K562 (cell line): ENCODE results near the gene ZNRF2. TPM values are rescaled to one million over a fixed set of nuclear protein-coding genes. Genes with fewer than 3 reads are reported as not detected.

Source experiments
- ATAC-seq: fragments of 200-7000 bp; cut with Tn5 transposase; 3 replicates; pipeline ENCODE4 v1.9.1; 2020; ENCODE audit warnings: moderate library complexity
- BruUV-seq: library from RNA; stranded (reverse); fragments of 400-500 nt; replicated peaks from 2 replicates; lab custom pipeline; 2021; lab: Mats Ljungman, UMichigan
- CTCF ChIA-PET: fragments of 300-600 bp; formaldehyde crosslinking; extraction: SDS; loops from one replicate; lab custom pipeline; 2021; ENCODE audit warnings: low intra/inter-chr PET ratio; lab: Yijun Ruan, JAX
- POLR2A ChIA-PET: fragments of 300-600, 350-650 bp; sonication (Branson Sonifier 250); formaldehyde crosslinking; extraction: SDS; loops from one replicate; lab custom pipeline; 2021; ENCODE audit warnings: antibody characterized with exemption, inconsistent platforms; lab: Yijun Ruan, JAX
- DNase-seq, 4 experiments: peaks; one replicate each; pipeline versions ENCODE4 v3.0.0 to v3.0.0-alpha.2; 2011 to 2018; ENCODE audit warnings: low spot score in 3 of 4, mixed read lengths in 3 of 4; ENCODE audit errors: extremely low read depth in 1 of 4
- FAIRE-seq: peaks from 2 replicates; lab custom pipeline; 2011; peaks lifted over from hg19 to GRCh38; lab: Jason Lieb, UNC
- H2AFZ ChIP-seq: 2 replicates; pipeline ENCODE4 v1.6.0; 2011; ENCODE audit warnings: low read depth, low read length, control low read depth, inconsistent platforms
- H3K27ac ChIP-seq: fragments of 200-600 bp; 3 replicates; pipeline ENCODE4 v1.8.0; 2011; ENCODE audit warnings: low read depth, mild to moderate bottlenecking, control low read depth, inconsistent platforms, low read length, moderate library complexity, mixed read lengths; ENCODE audit errors: extremely low read depth
- H3K27me3 ChIP-seq, 2 experiments: fragments of 300-600 bp in 1 of 2; 2 replicates in 1 of 2; 3 replicates in 1 of 2; pipeline versions ENCODE4 v1.6.0 to v1.8.0; 2011; ENCODE audit warnings: inconsistent platforms in 2 of 2, low read length in 2 of 2, mild to moderate bottlenecking in 1 of 2, mixed read lengths in 1 of 2, moderate library complexity in 1 of 2; ENCODE audit not compliant: control insufficient read depth in 2 of 2, insufficient read depth in 2 of 2
- H3K36me3 ChIP-seq: fragments of 300-600 bp; 3 replicates; pipeline ENCODE4 v1.8.0; 2011; ENCODE audit warnings: mild to moderate bottlenecking, low read length, inconsistent platforms; ENCODE audit not compliant: control insufficient read depth, insufficient read depth
- H3K4me1 ChIP-seq, 2 experiments: fragments of 200-600 bp in 1 of 2; replicated peaks in 1 of 2; 2 replicates in 1 of 2; 3 replicates in 1 of 2; pipeline versions ENCODE4 v1.5.1 to v1.8.0; 2011; ENCODE audit warnings: inconsistent platforms in 2 of 2, low read length in 2 of 2, mild to moderate bottlenecking in 1 of 2, mixed read lengths in 1 of 2, moderate library complexity in 1 of 2; ENCODE audit not compliant: control insufficient read depth in 2 of 2, insufficient read depth in 2 of 2
- H3K4me2 ChIP-seq: 2 replicates; pipeline ENCODE4 v1.6.1; 2011; ENCODE audit warnings: low read length, control low read depth, inconsistent platforms, mixed read lengths; ENCODE audit not compliant: insufficient read depth
- H3K4me3 ChIP-seq: fragments of 200-600 bp; sonication (generic), shearing (Covaris generic); 2 replicates; pipeline ENCODE4 v1.5.1; 2016; ENCODE audit warnings: control low read depth, inconsistent platforms
- H3K79me2 ChIP-seq: fragments of 200-600 bp; 3 replicates; pipeline ENCODE4 v1.8.0; 2011; ENCODE audit warnings: low read length, inconsistent platforms; ENCODE audit not compliant: control insufficient read depth, insufficient read depth
- H3K9ac ChIP-seq, 2 experiments: 2 replicates each; pipeline versions ENCODE4 v1.6.0 to v1.6.1; 2011; ENCODE audit warnings: low read depth in 2 of 2, low read length in 2 of 2, control low read depth in 1 of 2, inconsistent platforms in 1 of 2, mild to moderate bottlenecking in 1 of 2, mixed read lengths in 1 of 2; ENCODE audit not compliant: insufficient read depth in 1 of 2
- H3K9me1 ChIP-seq: one replicate; pipeline ENCODE4 v1.6.0; 2011; ENCODE audit warnings: inconsistent platforms, mild to moderate bottlenecking, low read length, moderate library complexity; ENCODE audit not compliant: control insufficient read depth, insufficient read depth
- H3K9me3 ChIP-seq: replicated peaks from 2 replicates; pipeline ENCODE4 v1.5.1; 2011; ENCODE audit warnings: low read depth, low read length, inconsistent platforms; ENCODE audit not compliant: control insufficient read depth, insufficient read depth
- H4K20me1 ChIP-seq: replicated peaks from 2 replicates; pipeline ENCODE4 v1.6.1; 2011; ENCODE audit warnings: low read length, inconsistent platforms, mixed read lengths; ENCODE audit not compliant: control insufficient read depth, insufficient read depth
- BRF2 ChIP-seq: IDR thresholded peaks from 3 replicates; pipeline ENCODE4 v1.6.1; 2011; ENCODE audit warnings: borderline replicate concordance, mild to moderate bottlenecking; ENCODE audit not compliant: insufficient read length, insufficient read depth
- HMBOX1 ChIP-seq: sonication (generic); IDR thresholded peaks from 2 replicates; pipeline ENCODE4 v1.6.1; 2016
- NFIC ChIP-seq: fragments of 450-650 bp; IDR thresholded peaks from 2 replicates; pipeline ENCODE4 v1.6.1; 2017; ENCODE audit warnings: mild to moderate bottlenecking, inconsistent platforms
- ZBTB11 ChIP-seq, 3 experiments: fragments of 200-800 bp in 1 of 3; fragments of 250-450 bp in 1 of 3; fragments of 450-650 bp in 1 of 3; sonication (Bioruptor Pico) in 1 of 3; sonication (Bioruptor generic) in 1 of 3; formaldehyde crosslinking in 1 of 3; IDR thresholded peaks; 2 replicates each; pipeline versions ENCODE4 v1.6.1 to v1.8.0; 2016 to 2022; ENCODE audit warnings: mild to moderate bottlenecking in 2 of 3, missing genetic modification characterization in 2 of 3, missing compliant biosample characterization in 1 of 3, moderate library complexity in 1 of 3
- ZBTB34 ChIP-seq: fragments of 250-450 bp; sonication (Bioruptor Pico); IDR thresholded peaks from 2 replicates; pipeline ENCODE4 v1.8.0; 2021; ENCODE audit warnings: mild to moderate bottlenecking, moderate library complexity
- ZNF316 ChIP-seq: fragments of 450-650 bp; IDR thresholded peaks from 2 replicates; pipeline ENCODE4 v1.6.1; 2016
- ZNF77 ChIP-seq: fragments of 250-450 bp; sonication (Bioruptor Pico); IDR thresholded peaks from 2 replicates; pipeline ENCODE4 v1.5.0; 2020
- ZZZ3 ChIP-seq: fragments of 450-650 bp; IDR thresholded peaks from 2 replicates; pipeline ENCODE4 v1.6.1; 2016; ENCODE audit warnings: antibody characterized with exemption, mild to moderate bottlenecking, moderate library complexity
- WGBS: fragments of 100-300 bp; shearing (Covaris generic); methylation state at CpG from one replicate; pipeline ENCODE4 v1.1.6; 2016; ENCODE audit warnings: low coverage, mixed read lengths; ENCODE audit not compliant: insufficient coverage; ENCODE audit errors: missing lambda C conversion rate; 5-methylcytosine and 5-hydroxymethylcytosine counted together
- in situ Hi-C: fragments of 300-500 bp; cut with MboI; formaldehyde crosslinking; loops from 4 replicates; pipeline ENCODE4 v1.15.0; 2018; ENCODE audit warnings: inconsistent platforms, mixed read lengths
- intact Hi-C: fragments of 100-400 bp; cut with micrococcal nuclease; formaldehyde crosslinking; loops from 2 replicates; pipeline ENCODE4 v1.14.2; 2022
- polyA plus RNA-seq, 8 experiments: library from polyadenylated mRNA; depleted of rRNA in 4 of 8; stranded (reverse) in 5 of 8; unstranded in 3 of 8; fragments of >200 nt; fragmentation: Nextera tagmentation in 2 of 8; fragmentation: Illumina TruSeq in 1 of 8; extraction: Ambion mirVana in 2 of 8; extraction: Trizol in 1 of 8; gene quantifications; 2 replicates each; pipeline versions ENCODE4 v1.2.1 to v1.2.3, GENCODE V29; 2011 to 2014; ENCODE audit warnings: inconsistent platforms in 1 of 8, missing spikeins in 1 of 8
- total RNA-seq, 7 experiments: library from RNA; depleted of rRNA in 6 of 7; stranded (reverse); fragments of >200 nt in 6 of 7; fragmentation: Illumina TruSeq in 2 of 7; extraction: Trizol in 2 of 7; gene quantifications; 2 replicates each; pipeline versions ENCODE4 v1.2.1 to v1.2.3, GENCODE V29; 2011 to 2021; ENCODE audit warnings: low replicate concordance in 1 of 7

Gene ZNRF2
- total and polyA plus RNA-seq, 9 of the 15 experiments (the other 6 are each of a cell fraction or from before 2014, with no cell fraction given), result 1.1 to 13.9 (median 5.5) TPM

- intact Hi-C loops (loop anchor here (10.0 kb wide), 1 partner anchor 456 kb away; no protein-coding TSS in a partner anchor), in situ Hi-C loops (loop anchor here (5.0 kb wide), 1 partner anchor 134 kb away; no protein-coding TSS in a partner anchor)
- no peak for FAIRE-seq
- WGBS, result 49% methylated on average over 4 of the region's 4 CpGs
- no peak for DNase-seq
- H4K20me1 ChIP-seq, result no peaks in the 10 kb centered on the region
- no peak for TF ChIP-seq ZBTB11 (CRISPR knock-in tag; IDR thresholded peaks at IDR 0.05)
- no peak for TF ChIP-seq ZZZ3
- no peak for TF ChIP-seq ZNF316
- TF ChIP-seq NFIC, result peak; percentile 45
- 0 out of 2 replicates have a peak, but pooled peaks have one; percentile 6 for TF ChIP-seq HMBOX1
- TF ChIP-seq ZBTB34 (CRISPR knock-in tag), result no peak
- no peak for TF ChIP-seq BRF2
- no peak for TF ChIP-seq ZNF77
- H2AFZ ChIP-seq, result no peak overlapping the region
- no peaks in the 10 kb centered on the region for H3K9me3 ChIP-seq
- no peak overlapping the region for H3K4me2 ChIP-seq
- H3K9ac ChIP-seq, result no peak overlapping the region
- no TSS peak for BruUV-seq
- peaks cover 0 to 2% of the 10 kb centered on the region in 2 experiments; a peak in 3 of 5 replicates for H3K4me1 ChIP-seq
- no peak overlapping the region for H3K27ac ChIP-seq
- no peaks in the 10 kb centered on the region for H3K9me1 ChIP-seq
- no peaks in the 10 kb centered on the region for H3K27me3 ChIP-seq
- ChIA-PET CTCF (no interaction called here), POLR2A (interaction anchor here (0.7 to 1.2 kb wide), 2 partner anchors 10 to 121 kb away, joined by 3 to 4 read pairs; no protein-coding TSS in a partner anchor)
- no peaks in the 10 kb centered on the region for H3K36me3 ChIP-seq
- ATAC-seq, result no peak
- no peaks in the 10 kb centered on the region for H3K79me2 ChIP-seq
- no peak overlapping the region for H3K4me3 ChIP-seq
Observed at GRCh38 chr7:30278376-30278775, 6.0 kb upstream of the ZNRF2 start.
